SH-SY5Y (cell line): ENCODE results near the gene DMBT1.

Experiments
- GATA2 ChIP-seq: IDR thresholded peaks from 2 replicates; pipeline ENCODE4 v1.6.1; 2011; ENCODE audit warnings: mild to moderate bottlenecking, low read depth, low read length
- GATA3 ChIP-seq: IDR thresholded peaks from 2 replicates; pipeline ENCODE4 v1.6.1; 2011; ENCODE audit warnings: low read depth, mild to moderate bottlenecking, low read length, moderate library complexity

DNA sequence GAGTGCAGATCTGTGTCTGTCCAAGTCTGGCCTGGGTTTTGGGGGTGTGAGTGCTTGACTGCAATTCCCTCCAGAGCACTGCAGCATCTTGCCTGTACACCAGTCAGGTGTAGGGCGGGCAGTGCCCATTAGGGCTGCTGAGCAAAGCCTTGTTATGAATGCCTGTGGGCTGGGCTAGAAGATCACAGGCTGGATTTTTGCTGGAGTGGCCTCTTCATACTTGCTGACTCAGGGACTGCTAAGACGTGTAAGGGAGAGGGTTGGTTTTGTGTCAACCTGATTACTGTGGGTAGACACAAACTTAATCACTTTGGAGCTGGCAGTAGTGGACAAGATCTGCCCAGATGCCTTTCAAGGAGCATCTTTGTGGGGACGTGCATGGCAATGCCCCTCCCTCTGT lies 29.6 kb downstream of the DMBT1 start:
- TF ChIP-seq GATA2: no peak
- no peak for TF ChIP-seq GATA3
